ENCODE data around the gene FAM222B.
"Not testable (repeated sequence)": the region's sequence is repeated elsewhere in the genome, so short reads cannot be mapped to it uniquely, and the experiment has no call there.

The FAM222B gene

GRCh38 chr17:28839221-28839620 lies 3.4 kb downstream of the FAM222B start:
- no peak for DNase-seq (ENCODE audit: low read depth)

- DNase-seq (ENCODE audit: low read depth) = not testable (repeated sequence)
Observed at GRCh38 chr17:28836541-28836940, 6.0 kb downstream of the FAM222B start.

- no peak for DNase-seq (ENCODE audit: low read depth)
Observed at GRCh38 chr17:28834420-28834819, 8.2 kb downstream of the FAM222B start.

GRCh38 chr17:28828294-28829040 lies 14.1 kb downstream of the FAM222B start:
- no peak for DNase-seq (ENCODE audit: low read depth)

GRCh38 chr17:28827672-28828071 lies 14.9 kb downstream of the FAM222B start:
- no peak for DNase-seq (ENCODE audit: low read depth)

- DNase-seq (ENCODE audit: low read depth) = no peak
Observed at GRCh38 chr17:28819582-28819981, 23.0 kb downstream of the FAM222B start.

- DNase-seq (ENCODE audit: low read depth) = no peak
Observed at GRCh38 chr17:28818819-28819221, 23.8 kb downstream of the FAM222B start.

- DNase-seq (ENCODE audit: low read depth) = no peak
Observed at GRCh38 chr17:28816540-28816939, 26.1 kb downstream of the FAM222B start.

GRCh38 chr17:28812748-28813377 lies 29.7 kb downstream of the FAM222B start:
- DNase-seq (ENCODE audit: low read depth) = peak; percentile 50

- peak; percentile 95 for DNase-seq (ENCODE audit: low read depth)
Observed at GRCh38 chr17:28812091-28812747, 30.4 kb downstream of the FAM222B start.

GRCh38 chr17:28811651-28812090 lies 30.9 kb downstream of the FAM222B start:
- no peak for DNase-seq (ENCODE audit: low read depth)

- no peak for DNase-seq (ENCODE audit: low read depth)
Observed at GRCh38 chr17:28810437-28810836, 32.2 kb downstream of the FAM222B start.

- DNase-seq (ENCODE audit: low read depth) = no peak
Observed at GRCh38 chr17:28807925-28808634, 34.5 kb downstream of the FAM222B start.

- DNase-seq (ENCODE audit: low read depth) = no peak
Observed at GRCh38 chr17:28796062-28796461, 46.5 kb downstream of the FAM222B start.

- not testable (repeated sequence) for DNase-seq (ENCODE audit: low read depth)
Observed at GRCh38 chr17:28794846-28795441, 47.6 kb downstream of the FAM222B start.

- no peak for DNase-seq (ENCODE audit: low read depth)
Observed at GRCh38 chr17:28792877-28793661, 49.5 kb downstream of the FAM222B start.

GRCh38 chr17:28788100-28788499 lies 54.5 kb downstream of the FAM222B start:
- DNase-seq (ENCODE audit: low read depth) = no peak

- no peak for DNase-seq (ENCODE audit: low read depth)
Observed at GRCh38 chr17:28783161-28783560, 59.4 kb downstream of the FAM222B start.

GRCh38 chr17:28779601-28780000 lies 63.0 kb downstream of the FAM222B start:
- DNase-seq (ENCODE audit: low read depth) = not testable (repeated sequence)

GRCh38 chr17:28777178-28777577 lies 65.4 kb downstream of the FAM222B start:
- no peak for DNase-seq (ENCODE audit: low read depth)

GRCh38 chr17:28774206-28774605 lies 68.4 kb downstream of the FAM222B start:
- DNase-seq (ENCODE audit: low read depth) = no peak
